HEK293 (cell line): Measurements from ENCODE around the gene ADIPOR1.
A peak's percentile ranks its signal among the peaks of the same experiment; 100 is the strongest.

Experiments used
- BCL11A ChIP-seq: fragments of 450-650 bp; formaldehyde crosslinking; IDR thresholded peaks from 2 replicates; pipeline ENCODE4 v1.5.1; 2016; ENCODE audit warnings: low read depth, missing biosample characterization, missing genetic modification characterization
- BCL11B ChIP-seq: fragments of 450-650 bp; formaldehyde crosslinking; IDR thresholded peaks from 2 replicates; pipeline ENCODE4 v1.5.1; 2016; ENCODE audit warnings: low read depth, missing biosample characterization, missing genetic modification characterization
- IKZF3 ChIP-seq: fragments of 450-650 bp; IDR thresholded peaks from 2 replicates; pipeline ENCODE4 v1.5.0; 2018; ENCODE audit warnings: missing biosample characterization, mild to moderate bottlenecking, missing genetic modification characterization, moderate library complexity
- INSM2 ChIP-seq: fragments of 450-650 bp; formaldehyde crosslinking; IDR thresholded peaks from 2 replicates; pipeline ENCODE4 v1.5.1; 2016; ENCODE audit warnings: missing biosample characterization, missing genetic modification characterization
- KLF10 ChIP-seq: fragments of 450-650 bp; IDR thresholded peaks from 2 replicates; pipeline ENCODE4 v1.5.1; 2018; ENCODE audit warnings: missing biosample characterization, mild to moderate bottlenecking, missing genetic modification characterization
- KLF16 ChIP-seq: fragments of 450-650 bp; formaldehyde crosslinking; IDR thresholded peaks from 2 replicates; pipeline ENCODE4 v1.5.1; 2017; ENCODE audit warnings: missing biosample characterization, missing genetic modification characterization
- KLF9 ChIP-seq: fragments of 450-650 bp; formaldehyde crosslinking; IDR thresholded peaks from 2 replicates; pipeline ENCODE4 v1.5.1; 2016; ENCODE audit warnings: missing biosample characterization, missing genetic modification characterization, low read depth
- MEIS1 ChIP-seq: sonication (generic); formaldehyde crosslinking; IDR thresholded peaks from 2 replicates; pipeline ENCODE4 v1.8.1; 2022; ENCODE audit warnings: missing genetic modification reagents, mild to moderate bottlenecking, borderline replicate concordance
- OVOL3 ChIP-seq: fragments of 450-650 bp; formaldehyde crosslinking; IDR thresholded peaks from 2 replicates; pipeline ENCODE4 v1.5.1; 2016; ENCODE audit warnings: missing biosample characterization, missing genetic modification characterization
- SETDB1 ChIP-seq: IDR thresholded peaks from one replicate; pipeline ENCODE4 v1.6.1; 2017; ENCODE audit warnings: mild to moderate bottlenecking, low read length, moderate library complexity, mixed read lengths; ENCODE audit not compliant: insufficient read length
- TCF7L2 ChIP-seq: IDR thresholded peaks from 2 replicates; pipeline ENCODE4 v1.6.1; 2011; ENCODE audit warnings: low read depth, mild to moderate bottlenecking, inconsistent platforms, low read length, moderate library complexity, borderline replicate concordance
- ZBTB10 ChIP-seq: fragments of 450-650 bp; formaldehyde crosslinking; IDR thresholded peaks from 2 replicates; pipeline ENCODE4 v1.5.1; 2016; ENCODE audit warnings: missing biosample characterization, missing genetic modification characterization
- ZBTB7A ChIP-seq: fragments of 450-650 bp; formaldehyde crosslinking; IDR thresholded peaks from 2 replicates; pipeline ENCODE4 v1.5.1; 2016; ENCODE audit warnings: low read depth, missing biosample characterization, missing genetic modification characterization
- ZFP3 ChIP-seq: fragments of 450-650 bp; formaldehyde crosslinking; IDR thresholded peaks from 2 replicates; pipeline ENCODE4 v1.5.1; 2016; ENCODE audit warnings: low read depth, missing biosample characterization, missing genetic modification characterization
- ZFP41 ChIP-seq: fragments of 450-650 bp; formaldehyde crosslinking; IDR thresholded peaks from 2 replicates; pipeline ENCODE4 v1.5.1; 2016; ENCODE audit warnings: missing biosample characterization, missing genetic modification characterization, borderline replicate concordance
- ZNF140 ChIP-seq: fragments of 450-650 bp; formaldehyde crosslinking; IDR thresholded peaks from 2 replicates; pipeline ENCODE4 v1.5.1; 2016; ENCODE audit warnings: missing biosample characterization, missing genetic modification characterization
- ZNF169 ChIP-seq: fragments of 450-650 bp; formaldehyde crosslinking; IDR thresholded peaks from 2 replicates; pipeline ENCODE4 v1.5.1; 2016; ENCODE audit warnings: missing biosample characterization, missing genetic modification characterization
- ZNF175 ChIP-seq: fragments of 450-650 bp; formaldehyde crosslinking; IDR thresholded peaks from 2 replicates; pipeline ENCODE4 v1.5.1; 2016; ENCODE audit warnings: missing biosample characterization, missing genetic modification characterization
- ZNF19 ChIP-seq: fragments of 450-650 bp; formaldehyde crosslinking; IDR thresholded peaks from 2 replicates; pipeline ENCODE4; 2016; ENCODE audit warnings: missing biosample characterization, missing genetic modification characterization, low read depth
- ZNF202 ChIP-seq: fragments of 450-650 bp; formaldehyde crosslinking; IDR thresholded peaks from 2 replicates; pipeline ENCODE4 v1.5.1; 2016; ENCODE audit warnings: missing biosample characterization, missing genetic modification characterization, borderline replicate concordance
- ZNF23 ChIP-seq: fragments of 450-650 bp; formaldehyde crosslinking; IDR thresholded peaks from 2 replicates; pipeline ENCODE4 v1.5.1; 2016; ENCODE audit warnings: missing biosample characterization, missing genetic modification characterization, borderline replicate concordance
- ZNF404 ChIP-seq: fragments of 450-650 bp; formaldehyde crosslinking; IDR thresholded peaks from 2 replicates; pipeline ENCODE4 v1.5.1; 2017; ENCODE audit warnings: missing biosample characterization, missing genetic modification characterization
- ZNF473 ChIP-seq: fragments of 450-650 bp; formaldehyde crosslinking; IDR thresholded peaks from 2 replicates; pipeline ENCODE4 v1.5.1; 2017; ENCODE audit warnings: missing biosample characterization, missing genetic modification characterization
- ZNF518A ChIP-seq: fragments of 450-650 bp; formaldehyde crosslinking; conservative IDR thresholded peaks from 2 replicates; pipeline ENCODE4 v1.5.1; 2016; ENCODE audit warnings: low read depth, missing biosample characterization, missing genetic modification characterization
- ZNF558 ChIP-seq: fragments of 450-650 bp; formaldehyde crosslinking; IDR thresholded peaks from 2 replicates; pipeline ENCODE4 v1.5.1; 2016; ENCODE audit warnings: missing biosample characterization, missing genetic modification characterization
- ZNF571 ChIP-seq: fragments of 450-650 bp; formaldehyde crosslinking; IDR thresholded peaks from 2 replicates; pipeline ENCODE4 v1.5.0; 2017; ENCODE audit warnings: missing biosample characterization, missing genetic modification characterization
- ZNF580 ChIP-seq: fragments of 450-650 bp; formaldehyde crosslinking; IDR thresholded peaks from 2 replicates; pipeline ENCODE4 v1.5.1; 2016; ENCODE audit warnings: missing biosample characterization, missing genetic modification characterization
- ZNF629 ChIP-seq: fragments of 450-650 bp; formaldehyde crosslinking; IDR thresholded peaks from 2 replicates; pipeline ENCODE4 v1.5.1; 2017; ENCODE audit warnings: missing biosample characterization, missing genetic modification characterization
- ZNF747 ChIP-seq: fragments of 450-650 bp; formaldehyde crosslinking; IDR thresholded peaks from 2 replicates; pipeline ENCODE4 v1.5.1; 2016; ENCODE audit warnings: missing biosample characterization, missing genetic modification characterization
- ZNF76 ChIP-seq: fragments of 450-650 bp; formaldehyde crosslinking; IDR thresholded peaks from 2 replicates; pipeline ENCODE4; 2016; ENCODE audit warnings: low read depth, missing biosample characterization, missing genetic modification characterization, borderline replicate concordance
- ZNF791 ChIP-seq: fragments of 450-650 bp; formaldehyde crosslinking; IDR thresholded peaks from 2 replicates; pipeline ENCODE4 v1.5.1; 2016; ENCODE audit warnings: missing biosample characterization, missing genetic modification characterization

The ADIPOR1 gene

GRCh38 chr1:202926581-202927491, 31.3 kb downstream of the ADIPOR1 start, which contains the start of gene KLHL12 (continued):
- no peak for TF ChIP-seq ZNF19 (tag by site-specific recombination)
- no peak for TF ChIP-seq ZNF23 (tag by site-specific recombination)
- TF ChIP-seq ZNF571: no peak
- TF ChIP-seq ZNF791 (tag by site-specific recombination): no peak
- TF ChIP-seq ZFP3 (tag by site-specific recombination): no peak
- TF ChIP-seq ZFP41 (tag by site-specific recombination): no peak
- no peak for TF ChIP-seq ZNF558
- 0 out of 2 replicates have a peak, but pooled peaks have one; percentile 44 for TF ChIP-seq ZBTB10 (tag by site-specific recombination)
- TF ChIP-seq IKZF3 (tag by site-specific recombination): peak; percentile 94
- peak; percentile 93 for TF ChIP-seq KLF16 (tag by site-specific recombination)
- TF ChIP-seq TCF7L2: no peak
- TF ChIP-seq ZNF580 (tag by site-specific recombination): peak; percentile 66; the same call in 1 of the 2 replicates
- no peak for TF ChIP-seq BCL11A (tag by site-specific recombination)
- TF ChIP-seq ZNF175: no peak
- TF ChIP-seq OVOL3 (tag by site-specific recombination): no peak; the same call in 1 of the 2 replicates
- peak; percentile 65 for TF ChIP-seq KLF9 (tag by site-specific recombination)
- peak; percentile 97 for TF ChIP-seq ZNF629
- no peak for TF ChIP-seq SETDB1
- TF ChIP-seq BCL11B (tag by site-specific recombination): 0 out of 2 replicates have a peak, but pooled peaks have one; percentile 42
- TF ChIP-seq ZNF76 (tag by site-specific recombination): peak; percentile 87
- TF ChIP-seq ZNF518A (tag by site-specific recombination): peak; percentile 33
- no peak for TF ChIP-seq ZNF169 (tag by site-specific recombination)
- no peak for TF ChIP-seq MEIS1 (CRISPR knock-in tag)
- TF ChIP-seq ZNF473 (tag by site-specific recombination): no peak
- TF ChIP-seq ZBTB7A: 0 out of 2 replicates have a peak, but pooled peaks have one; percentile 46
- TF ChIP-seq ZNF747 (tag by site-specific recombination): no peak
- TF ChIP-seq KLF10 (tag by site-specific recombination): peak; percentile 90
- no peak for TF ChIP-seq ZNF202 (tag by site-specific recombination)
- no peak for TF ChIP-seq ZNF140 (tag by site-specific recombination)
- TF ChIP-seq ZNF404: no peak
- peak; percentile 70 for TF ChIP-seq INSM2 (tag by site-specific recombination)
